Islet of Langerhans (tissue), 1 donor: ENCODE measurements around the gene FBLN2.
"Not testable (repeated sequence)": the region's sequence is repeated elsewhere in the genome, so short reads cannot be mapped to it uniquely, and the experiment has no call there.

Experiments used
- FAIRE-seq: peaks from one replicate; lab custom pipeline; 2011; peaks lifted over from hg19 to GRCh38; lab: Jason Lieb, UNC

The FBLN2 gene

GRCh38 chr3:13548696-13549622 lies at the start of gene FBLN2:
FBLN2 (plus strand) TSS chr3:13549125; CDS start chr3:13570356, 21,231 bp downstream.
- FAIRE-seq = no peak

DNA sequence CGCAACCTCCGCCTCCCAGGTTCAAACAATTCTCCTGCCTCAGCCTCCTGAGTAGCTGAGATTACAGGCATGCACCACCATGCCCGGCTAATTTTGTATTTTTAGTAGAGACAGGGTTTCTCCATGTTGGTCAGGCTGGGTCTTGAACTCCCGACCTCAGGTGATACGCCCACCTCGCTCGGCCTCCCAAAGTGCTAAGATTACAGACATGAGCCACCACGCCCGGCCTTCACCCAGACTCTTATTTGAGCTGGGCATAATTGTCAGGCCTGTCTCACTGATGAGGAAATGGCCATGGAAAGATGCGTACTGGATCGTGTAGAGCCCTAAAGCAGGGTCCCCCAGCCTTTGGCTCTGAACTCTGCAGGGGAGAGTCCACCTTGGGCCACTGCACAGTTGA lies 49.7 kb upstream of the FBLN2 start:
- not testable (repeated sequence) for FAIRE-seq

- no peak for FAIRE-seq
These were observed 48.6 kb upstream of the FBLN2 start for GRCh38 chr3:13500133-13500885.

DNA sequence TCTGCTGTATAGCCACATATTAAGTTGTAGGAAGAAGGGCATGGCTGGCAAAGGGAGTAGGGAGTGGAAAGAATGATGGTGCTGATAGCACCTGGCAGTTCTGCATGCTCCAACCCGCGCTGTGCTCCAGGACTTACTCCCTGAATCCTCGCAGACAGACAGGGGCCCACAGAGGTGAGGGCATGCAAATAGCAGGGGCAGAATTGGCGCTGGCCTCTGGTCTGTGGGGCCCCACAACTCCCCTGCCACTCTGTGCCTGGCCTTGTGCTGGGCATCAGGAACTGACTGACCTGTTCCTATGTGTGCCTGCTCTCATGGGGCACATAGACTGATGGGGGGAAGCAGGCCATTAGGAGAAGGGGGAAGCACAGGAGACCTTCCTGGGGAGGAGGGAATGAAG lies 47.9 kb upstream of the FBLN2 start:
- no peak for FAIRE-seq

DNA sequence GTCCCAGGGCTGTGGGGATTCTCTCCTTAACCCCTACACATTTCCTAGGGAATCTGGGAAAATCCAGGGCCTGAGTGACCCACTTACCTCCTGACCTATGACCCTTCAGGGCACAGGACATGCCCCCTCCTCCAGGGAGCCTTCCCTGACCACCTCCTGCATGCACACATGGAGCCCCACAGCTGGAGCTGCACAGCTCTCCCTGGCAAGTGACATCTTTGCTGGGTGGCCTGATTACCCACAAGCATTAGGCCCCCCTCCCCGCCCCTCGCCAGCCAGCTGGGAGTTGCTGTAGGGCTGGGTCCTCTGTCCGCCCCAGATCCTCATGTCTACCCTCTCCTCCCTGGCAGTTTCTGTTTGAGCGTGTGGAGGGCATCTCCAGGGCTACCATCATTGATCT lies 47.4 kb upstream of the FBLN2 start:
- no peak for FAIRE-seq

- FAIRE-seq = no peak
These were observed 46.8 kb upstream of the FBLN2 start for GRCh38 chr3:13501958-13502790.

DNA sequence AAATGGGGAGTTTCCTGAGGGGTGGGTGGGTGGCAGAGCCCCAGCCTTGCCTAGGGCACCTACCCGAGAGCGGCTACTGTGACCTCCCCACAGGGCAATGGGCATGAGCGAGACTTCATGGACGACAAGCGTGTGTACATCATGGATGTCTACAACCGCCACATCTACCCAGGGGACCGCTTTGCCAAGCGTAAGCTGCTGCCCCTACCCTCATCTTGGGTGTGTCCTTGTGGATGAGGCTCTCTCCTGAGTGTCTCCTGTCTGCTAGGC lies 46.2 kb upstream of the FBLN2 start:
- no peak for FAIRE-seq

DNA sequence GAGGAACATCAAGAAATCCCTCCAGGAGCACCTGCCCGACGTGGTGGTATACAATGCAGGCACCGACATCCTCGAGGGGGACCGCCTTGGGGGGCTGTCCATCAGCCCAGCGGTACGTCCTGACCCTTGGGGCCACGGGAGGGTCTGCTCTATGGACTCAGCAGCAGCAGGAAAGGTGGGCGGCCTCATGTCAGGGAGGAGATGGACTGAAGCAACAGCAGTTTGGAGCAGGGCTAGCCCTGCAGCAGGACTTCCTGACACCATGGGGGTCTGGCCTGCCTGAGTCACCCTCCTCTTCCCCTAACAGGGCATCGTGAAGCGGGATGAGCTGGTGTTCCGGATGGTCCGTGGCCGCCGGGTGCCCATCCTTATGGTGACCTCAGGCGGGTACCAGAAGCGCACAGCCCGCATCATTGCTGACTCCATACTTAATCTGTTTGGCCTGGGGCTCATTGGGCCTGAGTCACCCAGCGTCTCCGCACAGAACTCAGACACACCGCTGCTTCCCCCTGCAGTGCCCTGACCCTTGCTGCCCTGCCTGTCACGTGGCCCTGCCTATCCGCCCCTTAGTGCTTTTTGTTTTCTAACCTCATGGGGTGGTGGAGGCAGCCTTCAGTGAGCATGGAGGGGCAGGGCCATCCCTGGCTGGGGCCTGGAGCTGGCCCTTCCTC lies 44.6 kb upstream of the FBLN2 start:
- no peak for FAIRE-seq

DNA sequence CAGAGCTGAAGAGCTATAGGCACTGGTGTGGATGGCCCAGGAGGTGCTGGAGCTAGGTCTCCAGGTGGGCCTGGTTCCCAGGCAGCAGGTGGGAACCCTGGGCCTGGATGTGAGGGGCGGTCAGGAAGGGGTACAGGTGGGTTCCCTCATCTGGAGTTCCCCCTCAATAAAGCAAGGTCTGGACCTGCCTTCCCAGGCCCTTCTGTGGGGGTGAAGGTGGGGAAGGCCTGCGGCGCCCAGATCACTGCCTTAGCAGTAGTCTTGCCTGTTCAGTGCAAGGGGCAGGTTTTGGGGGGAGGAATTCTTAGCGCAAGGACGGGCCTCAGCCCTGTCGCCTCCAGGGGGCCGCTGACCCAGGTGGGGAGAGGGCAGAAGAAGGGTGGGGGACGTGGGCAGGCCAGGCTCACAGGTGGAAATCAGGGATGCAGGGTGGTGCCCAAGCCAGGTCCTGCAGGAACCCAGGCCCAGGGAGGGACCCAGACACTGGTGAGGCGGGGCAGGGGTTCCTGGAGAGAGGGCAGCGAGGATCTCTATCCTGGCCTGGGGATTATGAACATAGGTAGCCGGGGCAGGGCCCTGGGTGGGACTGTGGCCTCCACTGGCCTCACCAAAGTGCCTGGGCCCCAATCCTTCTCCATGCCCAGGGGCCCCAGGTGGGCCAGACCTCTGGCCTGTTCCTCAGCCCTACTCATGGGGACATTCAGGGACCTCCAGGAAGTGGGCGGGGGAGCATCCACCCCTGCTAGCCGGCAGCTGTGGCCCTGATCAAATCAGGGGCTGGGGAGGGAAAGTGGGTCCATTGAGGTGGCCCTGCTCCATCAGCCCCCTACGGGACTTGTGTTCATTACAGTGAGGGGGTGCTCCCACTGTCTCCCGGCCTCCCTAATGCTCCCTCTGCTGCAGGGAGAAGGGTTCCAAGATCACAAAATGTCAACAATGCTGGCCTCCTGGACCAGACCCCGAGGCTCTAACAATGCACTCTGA lies 43.5 kb upstream of the FBLN2 start:
- FAIRE-seq = no peak

DNA sequence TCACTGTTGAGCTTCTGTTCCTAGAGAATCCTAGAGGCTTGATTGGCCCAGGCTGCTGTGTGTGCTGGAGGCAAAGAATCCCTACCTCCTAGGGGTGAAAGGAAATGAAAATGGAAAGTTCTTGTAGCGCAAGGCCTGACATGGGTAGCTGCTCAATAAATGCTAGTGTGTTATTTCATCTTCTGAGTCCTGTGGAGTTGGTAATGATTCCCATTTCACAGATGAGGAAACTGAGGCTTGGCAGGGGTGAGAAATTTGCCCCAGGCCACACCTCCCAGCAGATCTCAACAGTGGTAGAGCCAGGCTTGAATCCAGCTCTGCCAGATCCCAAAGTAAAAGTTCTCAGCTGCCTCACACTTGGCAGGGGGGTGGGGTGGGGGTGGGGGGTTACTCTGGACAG lies 42.7 kb upstream of the FBLN2 start:
- no peak for FAIRE-seq

DNA sequence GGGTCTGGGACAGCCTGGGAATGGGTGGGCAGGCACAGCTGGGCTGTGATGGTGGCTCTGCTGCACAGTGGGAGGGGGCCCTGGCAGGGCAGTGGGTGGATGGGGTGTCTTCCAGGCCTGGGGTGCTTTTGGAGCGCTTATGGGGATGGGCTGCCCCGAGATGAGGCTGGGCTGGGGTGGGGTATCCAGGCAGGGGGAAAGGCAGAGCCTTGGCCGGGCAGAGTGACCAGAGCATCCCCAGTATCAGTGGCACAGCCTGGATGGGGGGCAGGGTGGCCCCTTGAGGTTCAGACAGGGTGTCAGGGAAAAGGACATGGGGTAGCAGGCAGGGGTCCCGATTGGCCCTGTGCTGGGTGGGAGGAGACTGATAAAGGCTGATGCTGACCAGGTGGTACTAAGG lies 42.2 kb upstream of the FBLN2 start:
- no peak for FAIRE-seq

GRCh38 chr3:13507247-13507569 lies 41.7 kb upstream of the FBLN2 start:
- no peak for FAIRE-seq

GRCh38 chr3:13507570-13508339 lies 41.2 kb upstream of the FBLN2 start:
- FAIRE-seq = no peak

- FAIRE-seq = no peak
These were observed 40.4 kb upstream of the FBLN2 start for GRCh38 chr3:13508496-13508895.

DNA sequence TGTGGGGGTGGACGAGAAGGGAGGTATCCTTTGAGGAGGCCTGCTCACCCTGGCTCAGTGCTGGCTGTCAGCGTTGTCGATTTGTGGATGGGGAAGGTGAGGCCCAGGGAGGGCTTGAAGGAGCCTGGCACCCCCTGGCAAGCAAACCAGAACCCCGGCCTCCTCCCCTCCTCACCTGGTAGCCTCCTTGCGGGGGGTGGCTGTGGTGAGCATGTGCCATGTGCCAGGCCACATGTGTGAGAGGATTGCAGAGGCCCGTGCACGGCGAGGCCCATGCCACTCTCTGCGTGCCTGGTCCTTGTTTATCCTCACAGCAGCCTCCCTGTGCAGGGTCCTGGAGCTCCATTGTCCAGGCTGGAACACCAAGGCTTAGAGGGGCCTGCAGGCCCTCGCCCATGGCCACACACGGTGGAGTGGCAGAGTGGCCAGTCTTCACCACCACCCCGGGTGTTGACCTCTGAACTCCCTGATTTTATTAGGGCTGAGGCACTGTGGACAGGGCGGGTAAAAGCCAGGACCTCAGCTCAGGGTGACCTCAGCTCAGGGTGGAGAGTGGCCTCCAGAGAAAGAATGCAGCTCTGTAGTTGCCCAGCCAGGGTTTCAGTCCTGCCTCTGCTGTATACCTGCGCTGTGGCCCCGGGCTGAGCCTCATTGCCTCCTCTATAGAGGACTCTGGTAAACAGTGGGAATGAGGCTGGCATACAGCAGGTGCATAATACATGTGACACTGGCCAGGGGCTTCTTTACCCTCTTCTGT lies 39.7 kb upstream of the FBLN2 start:
- FAIRE-seq = no peak

DNA sequence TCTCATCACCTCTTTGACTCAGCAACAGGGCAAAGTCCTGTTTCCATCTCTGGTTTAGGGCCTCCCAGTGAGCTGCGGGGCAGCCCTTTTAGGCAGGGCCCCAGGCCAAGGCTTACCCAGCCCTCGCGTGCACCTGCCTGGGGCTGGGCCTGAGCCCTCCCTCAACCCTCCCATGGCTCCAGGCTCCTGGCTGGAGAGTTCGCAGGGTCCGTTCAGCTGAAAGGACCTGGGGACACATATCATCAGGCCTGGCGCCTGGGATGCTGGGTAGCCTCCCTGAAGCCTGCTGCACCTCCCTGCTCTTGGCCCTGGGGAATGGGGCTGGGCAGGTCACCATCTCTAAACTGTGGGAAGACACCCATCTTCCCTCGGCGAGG lies 39.1 kb upstream of the FBLN2 start:
- FAIRE-seq = no peak

- no peak for FAIRE-seq
These were observed 36.5 kb upstream of the FBLN2 start for GRCh38 chr3:13512451-13512850.

- no peak for FAIRE-seq
These were observed 35.6 kb upstream of the FBLN2 start for GRCh38 chr3:13513051-13513912.
